Panc1 (cell line): ENCODE results near the gene ARHGAP6. TPM values are rescaled to one million over a fixed set of nuclear protein-coding genes. Genes with fewer than 3 reads are reported as not detected.

Source experiments
- ATAC-seq: fragments of 200-7000 bp; cut with Tn5 transposase; 2 replicates; pipeline ENCODE4 v1.9.1; 2020; ENCODE audit warnings: mild to moderate bottlenecking, moderate library complexity
- BruUV-seq: library from RNA; stranded (reverse); fragments of 400-500 nt; replicated peaks from 2 replicates; lab custom pipeline; 2021; lab: Mats Ljungman, UMichigan
- CTCF ChIA-PET: fragments of 300-600 bp; sonication (Branson Sonifier 250); formaldehyde crosslinking; loops from one replicate; lab custom pipeline; 2022; ENCODE audit warnings: antibody characterized with exemption; lab: Charles Lee
- POLR2A ChIA-PET: fragments of 300-600 bp; sonication (Branson Sonifier 250); formaldehyde crosslinking; loops from one replicate; lab custom pipeline; 2022; ENCODE audit warnings: antibody characterized with exemption; lab: Charles Lee
- DNase-seq: peaks from one replicate; pipeline ENCODE4 v3.0.0-alpha.2; 2010; ENCODE audit warnings: low read depth, low spot score
- H3K27ac ChIP-seq: 2 replicates; pipeline ENCODE4 v1.5.1; 2011; ENCODE audit warnings: mild to moderate bottlenecking, low read length, inconsistent platforms
- H3K27me3 ChIP-seq: fragments of 200-500 bp; sonication (Bioruptor generic); 2 replicates; pipeline ENCODE4 v1.6.0; 2014; ENCODE audit warnings: low read length, inconsistent platforms; ENCODE audit not compliant: control insufficient read depth, insufficient read depth
- H3K36me3 ChIP-seq: fragments of 200-500 bp; sonication (Bioruptor generic); 2 replicates; pipeline ENCODE4 v1.5.1; 2014; ENCODE audit warnings: inconsistent platforms, mild to moderate bottlenecking, low read length, moderate library complexity; ENCODE audit not compliant: control insufficient read depth, insufficient read depth
- H3K4me1 ChIP-seq: 2 replicates; pipeline ENCODE4 v1.5.1; 2011; ENCODE audit warnings: inconsistent platforms, mild to moderate bottlenecking, low read length, moderate library complexity; ENCODE audit not compliant: control insufficient read depth, insufficient read depth
- H3K4me3 ChIP-seq, 2 experiments: 2 replicates each; pipeline ENCODE4 v1.5.1; 2011 to 2012; ENCODE audit warnings: low read depth in 2 of 2, low read length in 2 of 2, mild to moderate bottlenecking in 2 of 2, inconsistent platforms in 1 of 2, moderate library complexity in 1 of 2
- H3K9me3 ChIP-seq: fragments of 200-500 bp; sonication (Bioruptor generic); 2 replicates; pipeline ENCODE4 v1.5.1; 2014; ENCODE audit warnings: low read depth, mild to moderate bottlenecking, inconsistent platforms, low read length, moderate library complexity; ENCODE audit not compliant: control insufficient read depth, insufficient read depth
- CTCF ChIP-seq: fragments of 450-650 bp; IDR thresholded peaks from 2 replicates; pipeline ENCODE4 v1.5.1; 2017; ENCODE audit warnings: mild to moderate bottlenecking
- POLR2AphosphoS5 ChIP-seq: IDR thresholded peaks from 2 replicates; pipeline ENCODE4 v1.6.1; 2012; ENCODE audit warnings: mild to moderate bottlenecking, low read depth, low read length, moderate library complexity
- REST ChIP-seq, 2 experiments: IDR thresholded peaks; 2 replicates each; pipeline ENCODE4 v1.6.1; 2011 to 2012; ENCODE audit warnings: low read depth in 2 of 2, control low read depth in 1 of 2, low read length in 1 of 2, mild to moderate bottlenecking in 1 of 2, moderate library complexity in 1 of 2; ENCODE audit not compliant: insufficient read depth in 1 of 2
- SIN3A ChIP-seq: IDR thresholded peaks from 2 replicates; pipeline ENCODE4 v1.6.1; 2012; ENCODE audit warnings: low read depth, mild to moderate bottlenecking, low read length, moderate library complexity, borderline replicate concordance; ENCODE audit not compliant: insufficient read depth
- TCF7L2 ChIP-seq: IDR thresholded peaks from 2 replicates; pipeline ENCODE4 v1.6.1; 2011; ENCODE audit warnings: mild to moderate bottlenecking, low read depth, low read length, inconsistent platforms
- in situ Hi-C: cut with HindIII; loops from 2 replicates; pipeline ENCODE4 v1.10.0; 2016; ENCODE audit warnings: low sequenced_read_pairs, low pct_unique_long_range_greater_than_20kb
- intact Hi-C: fragments of 100-400 bp; cut with micrococcal nuclease; formaldehyde crosslinking; loops from one replicate; pipeline ENCODE4 v1.10.0; 2022; ENCODE audit not compliant: unreplicated experiment
- total RNA-seq: library from RNA; stranded (reverse); gene quantifications from one replicate; pipeline ENCODE4 v1.2.1, GENCODE V29; 2021; ENCODE audit not compliant: unreplicated experiment

ARHGAP6 gene
- total RNA-seq, 1 experiment from 2014 or later = 0.13 TPM

- TF ChIP-seq POLR2AphosphoS5 (no peak), REST (IDR thresholded peaks at IDR 0.05; ENCODE audit: insufficient read depth in 1 of 2, low read depth in 2 of 2, low read length in 1 of 2) (no peak), CTCF (no peak), SIN3A (no peak), TCF7L2 (no peak)
- no peak overlapping the region for H3K4me3 ChIP-seq
- no peaks in the 10 kb centered on the region for H3K36me3 ChIP-seq
- H3K27ac ChIP-seq = no peak overlapping the region
- no peaks in the 10 kb centered on the region for H3K9me3 ChIP-seq
- no peaks in the 10 kb centered on the region for H3K27me3 ChIP-seq
- CTCF ChIA-PET = no interaction called here
- H3K4me1 ChIP-seq = no peaks in the 10 kb centered on the region
- intact Hi-C loops = no loop called here
- no peak for DNase-seq
- ATAC-seq = no peak
- BruUV-seq = no TSS peak
- POLR2A ChIA-PET = no interaction called here
- in situ Hi-C loops = no loop called here
Measured at GRCh38 chrX:11460347-11460746, 205.4 kb downstream of the ARHGAP6 start.

- Histone ChIP-seq H3K27me3 (no peaks in the 10 kb centered on the region), H3K36me3 (no peaks in the 10 kb centered on the region), H3K27ac (no peak overlapping the region), H3K4me3 (no peak overlapping the region), H3K4me1 (no peaks in the 10 kb centered on the region), H3K9me3 (no peaks in the 10 kb centered on the region)
- ATAC-seq (no peak), DNase-seq (no peak)
- ChIA-PET POLR2A (no interaction called here), CTCF (no interaction called here)
- TF ChIP-seq REST (IDR thresholded peaks at IDR 0.05; ENCODE audit: insufficient read depth in 1 of 2, low read depth in 2 of 2, low read length in 1 of 2) (no peak), SIN3A (no peak), TCF7L2 (no peak), POLR2AphosphoS5 (no peak), CTCF (no peak)
- intact Hi-C loops = no loop called here
- in situ Hi-C loops = no loop called here
- no TSS peak for BruUV-seq
Measured at GRCh38 chrX:11458170-11458569, 207.6 kb downstream of the ARHGAP6 start.
